PC-9 (cell line): ENCODE results near the gene CSPG5.

Source experiments
- EZH2 ChIP-seq: fragments of 200-600 bp; sonication (generic); IDR thresholded peaks from 2 replicates; pipeline ENCODE4 v1.8.0; 2017; ENCODE audit warnings: antibody characterized with exemption, low read depth
- TF ChIP-seq, protein P1 (sequence below): fragments of 200-600 bp; sonication (generic); conservative IDR thresholded peaks from 2 replicates; pipeline ENCODE4 v1.6.1; 2017; ENCODE audit warnings: mixed run types, antibody characterized with exemption, mild to moderate bottlenecking, moderate library complexity

DNA sequence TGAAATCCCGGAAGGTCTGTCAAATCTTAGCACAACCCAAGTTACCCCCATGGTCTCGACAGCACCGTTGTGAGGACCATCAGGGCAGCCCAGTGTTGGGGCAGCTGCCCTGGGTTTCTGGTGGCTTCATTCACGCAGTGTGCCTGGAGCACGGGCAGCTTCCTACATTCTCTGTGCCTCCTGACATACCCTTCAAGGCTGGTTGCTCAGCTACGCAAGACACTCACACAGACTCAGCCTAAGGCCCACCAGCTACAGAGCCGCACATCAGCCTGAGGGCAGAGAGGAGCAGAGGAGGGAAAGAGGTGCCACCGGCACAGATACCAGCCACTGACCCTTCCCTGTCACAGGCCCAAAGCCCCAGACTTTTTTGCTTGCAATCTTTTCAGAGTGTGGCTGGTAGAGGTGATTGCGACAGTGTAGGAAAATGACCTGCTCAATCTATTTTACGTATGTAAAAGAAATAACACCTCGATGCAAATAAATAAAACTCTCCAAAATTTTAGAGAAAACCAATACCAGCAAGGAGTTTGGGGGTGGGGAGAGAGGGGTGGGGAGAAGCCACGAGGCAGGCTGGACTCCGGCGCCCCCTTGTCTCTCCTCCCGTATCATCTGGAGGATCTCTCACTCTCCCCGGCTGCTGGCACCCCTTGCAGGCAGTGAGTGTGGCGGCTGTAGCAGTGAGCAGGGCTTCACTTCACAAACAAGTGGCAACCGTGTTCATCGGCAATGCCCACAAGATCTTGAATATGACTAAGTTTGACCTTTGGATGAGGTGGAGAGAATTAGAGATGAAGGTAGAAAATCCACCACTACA, 12.7 kb downstream of the CSPG5 start:
- TF ChIP-seq, protein P1, sequence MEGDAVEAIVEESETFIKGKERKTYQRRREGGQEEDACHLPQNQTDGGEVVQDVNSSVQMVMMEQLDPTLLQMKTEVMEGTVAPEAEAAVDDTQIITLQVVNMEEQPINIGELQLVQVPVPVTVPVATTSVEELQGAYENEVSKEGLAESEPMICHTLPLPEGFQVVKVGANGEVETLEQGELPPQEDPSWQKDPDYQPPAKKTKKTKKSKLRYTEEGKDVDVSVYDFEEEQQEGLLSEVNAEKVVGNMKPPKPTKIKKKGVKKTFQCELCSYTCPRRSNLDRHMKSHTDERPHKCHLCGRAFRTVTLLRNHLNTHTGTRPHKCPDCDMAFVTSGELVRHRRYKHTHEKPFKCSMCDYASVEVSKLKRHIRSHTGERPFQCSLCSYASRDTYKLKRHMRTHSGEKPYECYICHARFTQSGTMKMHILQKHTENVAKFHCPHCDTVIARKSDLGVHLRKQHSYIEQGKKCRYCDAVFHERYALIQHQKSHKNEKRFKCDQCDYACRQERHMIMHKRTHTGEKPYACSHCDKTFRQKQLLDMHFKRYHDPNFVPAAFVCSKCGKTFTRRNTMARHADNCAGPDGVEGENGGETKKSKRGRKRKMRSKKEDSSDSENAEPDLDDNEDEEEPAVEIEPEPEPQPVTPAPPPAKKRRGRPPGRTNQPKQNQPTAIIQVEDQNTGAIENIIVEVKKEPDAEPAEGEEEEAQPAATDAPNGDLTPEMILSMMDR = no peak
- no peak for TF ChIP-seq EZH2
